NT2/D1 (cell line): ENCODE data around the gene MSH5.

Experiments
- SUZ12 ChIP-seq: IDR thresholded peaks from 2 replicates; pipeline ENCODE4 v1.6.1; 2011; ENCODE audit not compliant: insufficient read length, insufficient read depth; ENCODE audit errors: extremely low read depth
- YY1 ChIP-seq: IDR thresholded peaks from 2 replicates; pipeline ENCODE4 v1.6.1; 2011; ENCODE audit not compliant: insufficient read length, insufficient read depth

DNA sequence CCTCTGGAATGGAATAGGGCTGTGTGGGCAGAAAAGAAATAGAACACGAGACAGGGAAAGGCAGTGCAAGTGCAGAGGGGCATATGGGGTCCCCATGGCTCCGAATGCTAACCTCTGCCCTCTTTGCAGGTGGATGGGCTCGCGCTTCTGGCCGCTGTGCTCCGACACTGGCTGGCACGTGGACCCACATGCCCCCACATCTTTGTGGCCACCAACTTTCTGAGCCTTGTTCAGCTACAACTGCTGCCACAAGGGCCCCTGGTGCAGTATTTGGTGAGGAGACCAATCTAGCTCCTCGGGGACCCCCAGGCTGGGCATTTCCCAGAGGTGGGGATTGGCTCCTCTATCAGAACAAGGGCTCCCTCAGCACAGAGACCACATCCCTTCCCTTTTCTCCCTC lies 21.5 kb downstream of the MSH5 start:
- no peak for TF ChIP-seq SUZ12
- no peak for TF ChIP-seq YY1
